Stomach (tissue), 4 donors: ENCODE measurements around the gene YBEY.

ENCODE experiments used
- POLR2A ChIP-seq, 4 donors: fragments of 450-650 bp; IDR thresholded peaks; one replicate each; pipeline ENCODE4 v1.6.1; 2016; ENCODE audit warnings: antibody characterized with exemption in 4 of 4, control low read depth in 2 of 4, mild to moderate bottlenecking in 1 of 4, moderate library complexity in 1 of 4
- TF ChIP-seq, protein P1 (sequence below), 7 experiments: fragments of 450-650 bp in 4 of 7; fragments of 200-600 bp in 3 of 7; sonication (generic) in 3 of 7; IDR thresholded peaks; one replicate each; pipeline ENCODE4 v1.5.1; 2016 to 2019; ENCODE audit warnings: antibody characterized with exemption in 7 of 7, control low read depth in 2 of 7, mild to moderate bottlenecking in 1 of 7

DNA sequence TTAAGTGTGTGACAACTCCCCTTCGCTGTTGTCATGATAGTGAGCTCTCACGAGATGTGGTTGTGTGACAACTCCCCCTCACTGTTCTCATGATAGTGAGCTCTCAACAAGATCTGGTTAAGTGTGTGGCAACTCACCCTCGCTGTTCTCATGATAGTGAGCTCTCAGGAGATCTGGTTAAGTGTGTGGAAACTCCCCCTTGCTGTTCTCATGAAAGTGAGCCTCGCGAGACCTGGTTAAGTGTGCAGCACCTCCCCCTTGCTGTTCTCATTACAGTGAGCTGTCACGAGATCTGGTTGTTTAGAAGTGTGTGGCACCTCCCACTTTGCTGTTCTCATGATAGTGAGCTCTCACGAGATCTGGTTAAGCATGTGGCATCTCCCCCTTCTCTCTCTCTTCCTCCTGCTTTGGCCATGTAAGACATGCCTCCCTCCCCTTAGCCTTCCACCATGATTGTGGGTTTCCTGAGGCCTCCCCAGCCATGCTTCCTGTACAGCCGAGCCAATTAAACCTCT, 32.5 kb upstream of the YBEY start:
- TF ChIP-seq, protein P1, sequence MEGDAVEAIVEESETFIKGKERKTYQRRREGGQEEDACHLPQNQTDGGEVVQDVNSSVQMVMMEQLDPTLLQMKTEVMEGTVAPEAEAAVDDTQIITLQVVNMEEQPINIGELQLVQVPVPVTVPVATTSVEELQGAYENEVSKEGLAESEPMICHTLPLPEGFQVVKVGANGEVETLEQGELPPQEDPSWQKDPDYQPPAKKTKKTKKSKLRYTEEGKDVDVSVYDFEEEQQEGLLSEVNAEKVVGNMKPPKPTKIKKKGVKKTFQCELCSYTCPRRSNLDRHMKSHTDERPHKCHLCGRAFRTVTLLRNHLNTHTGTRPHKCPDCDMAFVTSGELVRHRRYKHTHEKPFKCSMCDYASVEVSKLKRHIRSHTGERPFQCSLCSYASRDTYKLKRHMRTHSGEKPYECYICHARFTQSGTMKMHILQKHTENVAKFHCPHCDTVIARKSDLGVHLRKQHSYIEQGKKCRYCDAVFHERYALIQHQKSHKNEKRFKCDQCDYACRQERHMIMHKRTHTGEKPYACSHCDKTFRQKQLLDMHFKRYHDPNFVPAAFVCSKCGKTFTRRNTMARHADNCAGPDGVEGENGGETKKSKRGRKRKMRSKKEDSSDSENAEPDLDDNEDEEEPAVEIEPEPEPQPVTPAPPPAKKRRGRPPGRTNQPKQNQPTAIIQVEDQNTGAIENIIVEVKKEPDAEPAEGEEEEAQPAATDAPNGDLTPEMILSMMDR (IDR thresholded peaks at IDR 0.05) = no peak
- no peak for TF ChIP-seq POLR2A (IDR thresholded peaks at IDR 0.05)
